Embryonic facial prominence (tissue), 1 donor: ENCODE data around the gene INPP5K.

Source experiments
- DNase-seq: peaks from one replicate; pipeline ENCODE4 v3.0.0-alpha.2; 2016; ENCODE audit errors: extremely low spot score

INPP5K gene

GRCh38 chr17:1506649-1507267, 9.7 kb downstream of the INPP5K start:
- no peak for DNase-seq

DNA sequence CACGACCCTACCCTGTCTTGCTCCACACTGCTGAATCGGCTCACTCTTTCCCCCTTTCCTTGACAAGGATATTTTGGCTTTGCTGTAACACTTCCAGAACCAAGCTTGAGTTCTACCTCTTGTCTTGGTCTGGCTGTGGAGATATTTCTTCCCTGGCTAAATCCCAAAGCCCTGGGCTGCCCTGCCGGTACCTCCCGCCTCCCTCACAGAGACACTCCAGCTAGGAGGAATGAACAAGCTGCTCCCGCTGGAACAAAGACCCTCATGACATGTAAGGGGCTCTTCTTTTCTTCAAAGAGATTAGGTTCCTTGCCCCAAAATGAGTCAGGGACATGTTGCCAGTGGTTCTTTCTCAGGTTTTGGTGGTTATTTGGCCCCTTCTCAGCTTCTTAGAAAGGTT, 10.8 kb downstream of the INPP5K start:
- no peak for DNase-seq

DNA sequence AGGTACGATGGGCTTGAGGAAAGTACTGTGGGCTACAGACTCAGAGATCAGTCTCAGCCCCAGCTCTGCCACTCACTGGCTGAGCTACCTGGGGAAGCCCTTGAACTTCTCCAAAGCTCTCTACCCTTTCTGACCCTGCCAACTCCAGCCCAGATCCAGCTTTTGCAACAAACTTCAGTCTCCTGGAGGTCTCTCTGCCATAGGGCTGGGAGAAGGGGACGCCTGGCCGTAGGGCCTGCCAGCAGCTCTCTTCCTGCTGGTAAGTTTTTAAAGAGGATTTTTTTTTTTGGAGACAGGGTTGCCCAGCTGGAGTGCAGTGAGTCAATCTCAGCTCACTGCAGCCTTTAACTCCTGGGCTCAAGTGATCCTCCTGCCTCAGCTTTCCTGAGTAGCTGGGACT, 11.5 kb downstream of the INPP5K start:
- no peak for DNase-seq

GRCh38 chr17:1503699-1504098, 12.7 kb downstream of the INPP5K start:
- no peak for DNase-seq

GRCh38 chr17:1498869-1499268, 17.5 kb downstream of the INPP5K start:
- DNase-seq = no peak

DNA sequence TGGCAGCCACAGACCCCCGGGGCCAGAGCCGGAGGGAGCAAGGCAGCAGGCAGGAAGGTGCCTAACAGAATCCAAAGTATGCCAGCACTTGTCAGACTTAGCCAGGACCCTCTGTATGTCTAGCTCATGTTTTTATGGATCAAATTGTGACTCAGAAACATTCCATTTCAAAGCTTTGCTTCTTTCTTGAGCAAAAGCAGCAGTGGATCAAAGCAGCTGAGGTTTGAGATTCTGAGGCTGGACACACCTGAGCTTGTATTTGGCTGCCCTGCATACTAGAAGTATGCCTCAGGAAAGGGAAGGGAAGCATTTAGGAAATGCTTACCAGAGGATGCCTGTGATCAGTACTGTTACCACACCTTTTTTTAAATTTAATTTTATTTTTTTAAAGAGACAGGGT, 18.2 kb downstream of the INPP5K start:
- DNase-seq = no peak

DNA sequence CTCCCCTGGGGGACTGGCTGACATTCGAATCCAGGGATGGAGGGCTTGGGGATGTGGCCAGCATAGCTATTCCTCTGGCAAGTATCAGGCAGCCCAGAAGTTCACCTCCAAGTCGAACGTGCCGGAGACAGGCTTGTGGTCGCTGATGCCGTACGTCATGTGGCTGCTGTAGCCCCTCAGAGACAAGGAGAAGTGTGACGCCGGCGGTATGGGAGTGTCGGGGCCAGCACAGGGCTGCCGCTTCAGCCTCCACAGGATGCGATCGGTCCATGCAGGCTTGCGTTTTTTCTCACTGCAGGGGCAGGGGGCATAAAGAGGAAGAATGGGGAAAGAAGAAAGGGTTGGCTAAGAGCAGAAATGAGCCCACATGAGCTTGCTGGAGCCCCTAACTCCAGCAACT, 18.6 kb downstream of the INPP5K start:
- no peak for DNase-seq

GRCh38 chr17:1496869-1497268, 19.5 kb downstream of the INPP5K start:
- no peak for DNase-seq

DNA sequence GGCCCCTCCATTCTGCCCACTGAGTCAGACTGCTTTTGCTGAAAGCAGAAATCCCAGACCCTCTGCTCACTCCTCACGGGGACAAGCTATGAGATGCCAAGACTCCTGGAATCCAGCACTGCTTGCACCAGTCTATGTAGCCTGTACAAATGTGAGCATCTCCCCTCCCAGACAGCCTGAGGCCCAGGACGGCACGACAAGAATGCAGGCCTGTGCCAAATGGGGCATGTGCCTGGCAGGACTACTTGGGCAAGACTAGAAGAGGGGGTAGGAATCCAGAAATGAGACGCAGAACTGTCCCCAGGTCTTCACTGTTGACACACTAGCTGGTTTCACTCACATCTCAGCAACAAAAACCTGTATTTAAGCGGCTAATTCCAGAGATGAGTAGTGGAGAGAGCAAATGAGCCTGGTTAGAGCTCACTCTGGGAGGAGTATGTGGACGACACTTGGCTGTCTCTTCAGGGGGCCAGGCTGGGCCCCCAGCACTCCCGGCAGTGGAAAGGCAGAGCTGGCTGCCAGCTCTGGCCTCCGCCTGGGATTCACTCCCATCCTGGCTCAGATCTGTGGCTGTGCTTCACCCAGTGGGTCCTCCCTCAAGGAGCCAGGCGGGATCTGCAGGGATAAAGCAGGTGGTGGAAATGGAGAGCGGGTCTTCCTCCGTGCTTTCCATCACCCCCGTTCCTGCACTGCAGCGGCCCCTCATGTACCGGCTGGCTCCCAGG, 21.0 kb downstream of the INPP5K start:
- no peak for DNase-seq

DNA sequence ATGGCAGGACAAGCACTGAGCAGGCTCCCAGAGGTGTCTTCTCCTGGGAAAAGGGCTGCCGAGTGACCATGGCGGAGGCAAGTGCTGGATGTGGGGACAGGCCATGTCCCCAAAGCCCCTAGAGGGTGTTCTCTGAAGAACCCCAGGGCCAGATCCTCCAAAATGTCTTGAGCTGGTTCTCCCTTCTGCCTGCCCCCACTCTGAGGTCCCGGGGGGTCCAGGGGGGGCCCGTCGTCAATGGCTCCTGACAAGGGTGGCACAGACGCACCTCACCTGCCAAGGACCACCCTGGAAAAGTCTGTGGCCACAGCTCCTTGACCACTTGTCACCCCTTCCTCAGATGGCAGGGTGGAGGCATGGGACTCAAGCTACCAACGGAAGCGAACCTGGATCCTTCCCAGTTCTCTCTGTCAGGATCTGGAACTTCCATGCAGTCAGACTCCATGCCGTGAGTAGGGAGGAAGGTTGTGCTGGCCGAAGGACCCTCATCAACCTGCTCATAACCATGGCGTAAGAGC, 21.6 kb downstream of the INPP5K start:
- no peak for DNase-seq

- no peak for DNase-seq
Observed at GRCh38 chr17:1494203-1494602, 22.2 kb downstream of the INPP5K start.

DNA sequence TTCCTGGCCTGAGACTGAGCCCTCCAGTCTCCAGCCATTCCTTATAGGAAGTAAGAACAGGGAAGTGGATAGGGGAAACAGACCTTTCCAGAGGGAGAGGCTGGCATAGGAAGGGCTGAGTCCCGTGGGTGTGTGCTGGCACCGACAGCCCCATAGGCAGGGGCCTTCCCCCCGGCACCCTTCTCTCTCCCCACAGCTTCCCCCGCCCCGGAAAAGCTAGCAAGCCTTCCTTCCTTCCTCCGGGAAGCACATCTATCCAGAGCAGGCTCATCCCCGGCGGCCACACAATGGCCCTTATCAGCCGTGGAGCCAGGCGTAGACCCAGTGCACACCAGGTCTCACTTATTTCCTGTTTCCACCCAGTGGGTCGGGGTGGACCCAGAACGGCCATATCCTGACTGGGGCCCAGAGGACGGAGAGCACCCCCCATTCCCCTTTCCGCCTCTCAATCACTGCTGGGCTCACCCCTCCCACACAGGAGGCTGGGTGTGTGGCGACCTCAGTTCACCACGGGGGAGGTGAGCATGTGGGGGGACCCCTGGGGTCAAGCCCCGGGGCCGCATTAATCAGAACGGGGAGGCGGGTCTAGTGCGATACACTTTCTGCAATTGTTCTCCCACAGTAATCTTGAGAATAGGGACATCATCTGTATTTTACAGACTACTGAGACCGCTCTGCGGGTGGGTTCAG, 23.0 kb downstream of the INPP5K start:
- no peak for DNase-seq

DNA sequence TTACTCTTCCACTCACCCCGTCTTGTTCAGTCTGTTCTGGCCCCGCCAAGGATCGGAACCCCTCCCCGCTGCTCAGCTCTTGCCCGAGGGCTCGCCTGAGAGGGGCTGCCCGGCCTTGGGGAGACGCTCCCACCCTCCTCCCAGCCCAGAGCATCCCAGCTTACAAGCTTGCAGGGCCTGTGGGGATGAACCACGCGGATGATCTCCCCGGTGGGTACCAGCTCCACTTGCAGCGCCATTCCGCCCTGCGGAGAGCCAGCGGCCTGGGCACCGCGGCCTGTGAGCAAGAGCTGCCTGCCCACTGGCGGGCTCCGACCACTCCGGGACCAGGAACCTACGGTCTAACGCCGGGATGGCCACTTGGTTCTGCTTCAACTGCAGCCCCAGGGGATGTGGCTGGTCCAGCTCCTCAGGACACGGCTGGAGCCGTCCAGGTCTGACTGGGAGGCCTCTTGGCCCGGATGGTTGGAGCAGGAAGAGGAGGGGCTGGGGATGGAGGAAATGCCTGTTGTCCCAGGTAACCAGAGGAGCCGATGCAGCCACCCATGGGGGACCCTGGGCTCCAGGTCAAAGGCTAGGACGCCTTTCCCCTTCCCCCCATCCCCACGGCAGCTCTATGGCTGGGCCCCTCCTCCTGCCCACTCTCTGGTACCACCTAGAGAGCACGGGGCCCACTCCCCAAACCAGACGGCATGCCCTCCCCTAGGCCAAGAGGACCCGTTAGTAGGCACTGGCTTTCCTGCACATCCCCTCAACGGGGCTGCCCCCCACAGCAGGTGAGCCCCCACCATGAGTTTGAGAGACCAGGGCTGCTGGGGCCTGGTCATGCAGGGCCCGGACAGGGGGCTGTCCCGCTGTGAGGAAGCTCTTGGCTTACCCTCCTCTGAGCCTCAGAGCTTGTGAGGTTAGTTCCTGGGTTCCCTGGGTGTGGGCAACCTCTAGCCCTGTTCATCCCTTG, 23.9 kb downstream of the INPP5K start, which contains the start of gene MYO1C:
MYO1C (minus strand) TSS at position 438 of the 958 bp plus-strand sequence; CDS start at position 239, 199 bp downstream.
- no peak for DNase-seq

DNA sequence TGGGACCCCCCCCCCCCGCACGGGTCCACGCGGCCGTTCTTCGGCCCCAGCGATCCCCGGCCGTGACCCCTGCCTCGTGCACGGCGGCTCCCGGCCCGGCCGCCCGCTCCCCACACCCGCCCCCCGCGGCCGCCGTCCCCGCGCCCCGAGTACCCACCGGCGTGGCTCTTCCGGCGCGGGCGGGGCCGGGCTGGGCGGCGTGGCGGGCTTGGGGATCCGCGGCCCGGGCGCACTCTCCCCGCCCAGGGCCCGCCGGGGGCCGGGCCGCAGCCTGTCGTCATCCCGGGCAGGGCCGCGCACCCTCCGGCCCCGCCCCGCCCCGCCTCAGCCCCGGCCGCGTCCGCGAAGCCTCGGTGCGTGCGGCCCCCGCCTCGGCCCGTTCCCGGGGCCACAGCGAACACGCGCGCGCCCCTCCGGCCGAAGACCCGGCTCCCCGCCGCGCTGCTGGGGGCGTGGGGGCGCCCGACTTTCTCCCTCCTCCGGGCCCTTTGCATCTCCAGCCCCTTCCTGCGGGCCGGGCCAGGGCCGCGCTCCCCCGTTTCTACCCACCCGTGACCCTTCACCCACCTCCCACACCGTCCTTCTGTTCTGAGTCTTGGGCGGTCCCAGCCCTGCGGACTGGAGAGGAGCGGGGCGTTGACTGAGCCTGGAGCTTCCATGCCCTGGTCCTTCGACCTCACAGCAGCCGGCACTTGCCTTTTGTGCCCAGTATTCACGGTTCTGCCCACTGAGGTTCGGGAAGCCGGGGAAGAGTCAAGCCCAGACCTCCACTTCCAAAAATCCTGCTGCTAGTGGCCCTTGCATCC, 24.8 kb downstream of the INPP5K start:
- DNase-seq = no peak

GRCh38 chr17:1490643-1491442, 25.6 kb downstream of the INPP5K start:
- no peak for DNase-seq

GRCh38 chr17:1488826-1489270, 27.6 kb downstream of the INPP5K start:
- DNase-seq = no peak

- DNase-seq = peak; percentile 83
Observed at GRCh38 chr17:1487939-1488825, 28.2 kb downstream of the INPP5K start.

- peak; percentile 43 for DNase-seq
Observed at GRCh38 chr17:1486802-1487695, 29.4 kb downstream of the INPP5K start.
